Fibroblast of villous mesenchyme (primary cell): Measurements from ENCODE around the gene UCK1. TPM values are rescaled to one million over a fixed set of nuclear protein-coding genes. Genes with fewer than 3 reads are reported as not detected.
A peak's percentile ranks its signal among the peaks of the same experiment; 100 is the strongest.

Source experiments
- DNase-seq: peaks from one replicate; pipeline ENCODE4 v3.0.0-alpha.2; 2010; ENCODE audit warnings: low read depth
- H3K4me3 ChIP-seq: 2 replicates; pipeline ENCODE4 v1.5.1; 2011; ENCODE audit warnings: low read depth, mild to moderate bottlenecking, low read length
- CTCF ChIP-seq: IDR thresholded peaks from 2 replicates; pipeline ENCODE4 v1.5.1; 2012; ENCODE audit warnings: low read depth, mild to moderate bottlenecking, low read length; ENCODE audit not compliant: insufficient read depth
- total RNA-seq: library from RNA; depleted of rRNA; stranded (reverse); fragments of >200 nt; gene quantifications from 2 replicates; pipeline ENCODE4 v1.2.3, GENCODE V29; 2012

UCK1 gene
- total RNA-seq, 1 donor, result 28.5 TPM

DNA sequence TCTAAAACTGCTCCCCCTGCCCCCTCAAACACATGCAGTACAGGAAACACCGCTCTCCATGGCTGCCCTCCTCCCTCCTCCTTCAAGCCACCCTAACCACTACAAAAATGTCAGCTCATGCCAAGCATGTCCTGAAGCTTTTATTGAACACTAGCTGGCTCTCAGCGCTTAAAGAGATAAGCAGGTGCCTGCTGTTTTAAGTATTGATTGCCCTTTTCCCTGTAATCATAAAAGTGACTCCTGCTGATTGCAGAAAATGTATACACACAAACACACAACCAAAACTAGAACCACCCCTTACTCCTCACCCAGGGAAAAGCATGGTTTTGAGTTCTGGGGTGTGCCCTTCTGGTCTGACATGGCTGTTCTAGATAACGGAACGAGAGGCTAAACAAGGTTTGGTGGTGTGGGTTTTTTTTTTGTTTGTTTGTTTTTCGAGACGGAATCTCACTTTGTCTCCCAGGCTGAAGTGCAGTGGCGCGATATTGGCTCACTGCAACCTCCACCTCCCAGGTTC is 3.7 kb upstream of the UCK1 start:
- H3K4me3 ChIP-seq, result no peak overlapping the region
- TF ChIP-seq CTCF, result no peak
- no peak for DNase-seq

- no peak for TF ChIP-seq CTCF
- DNase-seq, result peak; percentile 41
- peak overlapping the region; percentile 79 for H3K4me3 ChIP-seq
These were observed 530 bp downstream of the UCK1 start for GRCh38 chr9:131530546-131530919.

- H3K4me3 ChIP-seq, result peak overlapping the region; percentile 79
- no peak for TF ChIP-seq CTCF
- no peak for DNase-seq
These were observed 1.2 kb downstream of the UCK1 start for GRCh38 chr9:131529597-131530545.

GRCh38 chr9:131528886-131529505 is 2.1 kb downstream of the UCK1 start:
- no peak for DNase-seq
- no peak overlapping the region for H3K4me3 ChIP-seq
- no peak for TF ChIP-seq CTCF

DNA sequence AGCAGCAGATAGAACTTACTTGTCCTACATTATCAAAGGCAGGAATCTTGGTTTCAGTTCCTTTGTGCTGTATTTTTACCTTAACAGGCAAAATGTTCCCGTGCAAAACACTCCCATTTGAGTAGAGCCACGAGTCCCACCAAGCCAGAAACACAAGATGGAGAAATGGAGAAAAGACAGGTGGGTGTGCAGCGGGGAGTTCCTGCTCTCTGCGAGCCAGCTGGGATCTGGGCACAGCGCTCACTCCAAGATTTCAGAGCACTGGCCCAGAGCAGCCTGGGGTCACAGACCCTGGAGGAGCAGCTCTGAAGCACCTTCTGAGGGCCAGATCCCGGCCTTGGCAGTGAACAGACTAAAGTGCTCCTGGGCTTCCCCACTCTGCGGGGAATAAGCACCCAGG is 2.9 kb downstream of the UCK1 start:
- no peak for DNase-seq

More for the DNA sequence above, 2.9 kb downstream of the UCK1 start:
- H3K4me3 ChIP-seq, result no peak overlapping the region
- no peak for TF ChIP-seq CTCF
